ENCODE results near the gene ERC2. TPM values are rescaled to one million over a fixed set of nuclear protein-coding genes. Genes with fewer than 3 reads are reported as not detected.

ERC2 gene
- total RNA-seq, 3 donors from 2014 or later: 0.64 to 7.3 (median 1.3) TPM

- Histone ChIP-seq H3K27me3 (no peaks in the 10 kb centered on the region), H3K27ac (no peak overlapping the region), H3K4me1 (no peaks in the 10 kb centered on the region), H3K9me3 (no peaks in the 10 kb centered on the region), H3K4me3 (no peak overlapping the region), H3K36me3 (no peaks in the 10 kb centered on the region)
- no peak for DNase-seq (ENCODE audit: low spot score in 2 of 2)
- TF ChIP-seq POLR2A (IDR thresholded peaks at IDR 0.05) (no peak), POLR2AphosphoS5 (IDR thresholded peaks at IDR 0.05) (no peak), CTCF (IDR thresholded peaks at IDR 0.05) (no peak)
- intact Hi-C loops (cut with DNase I; ENCODE audit: low total_unique reads): no loop called here
Observed at GRCh38 chr3:55823001-55823400, 645.3 kb downstream of the ERC2 start.

DNA sequence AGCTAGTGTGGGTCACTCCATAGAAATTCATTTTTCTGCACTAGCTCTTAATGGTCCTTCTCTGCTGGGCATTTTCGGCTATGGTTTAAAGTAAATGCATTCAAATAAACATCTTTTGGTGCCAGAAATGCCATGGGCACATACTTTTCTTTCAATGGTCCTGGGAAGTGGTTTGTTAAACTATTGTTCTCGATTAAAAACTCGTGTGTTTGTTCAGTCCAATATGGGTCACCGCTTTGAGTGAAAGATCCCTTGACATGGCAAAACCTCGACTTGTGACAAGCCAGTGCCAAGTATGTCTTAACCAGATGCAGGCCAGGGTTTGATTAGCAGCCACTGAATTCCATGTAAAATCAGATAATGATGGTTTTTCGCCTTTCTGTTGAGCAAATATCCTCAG is 649.3 kb downstream of the ERC2 start:
- H3K27me3 ChIP-seq: no peaks in the 10 kb centered on the region
- TF ChIP-seq POLR2A (IDR thresholded peaks at IDR 0.05) (no peak), CTCF (IDR thresholded peaks at IDR 0.05) (no peak), POLR2AphosphoS5 (IDR thresholded peaks at IDR 0.05) (no peak)
- DNase-seq (ENCODE audit: low spot score in 2 of 2): no peak
- no peaks in the 10 kb centered on the region for H3K9me3 ChIP-seq
- H3K36me3 ChIP-seq: no peaks in the 10 kb centered on the region
- no peak overlapping the region for H3K27ac ChIP-seq
- H3K4me3 ChIP-seq: no peak overlapping the region
- intact Hi-C loops (cut with DNase I; ENCODE audit: low total_unique reads): no loop called here
- H3K4me1 ChIP-seq: no peaks in the 10 kb centered on the region

DNA sequence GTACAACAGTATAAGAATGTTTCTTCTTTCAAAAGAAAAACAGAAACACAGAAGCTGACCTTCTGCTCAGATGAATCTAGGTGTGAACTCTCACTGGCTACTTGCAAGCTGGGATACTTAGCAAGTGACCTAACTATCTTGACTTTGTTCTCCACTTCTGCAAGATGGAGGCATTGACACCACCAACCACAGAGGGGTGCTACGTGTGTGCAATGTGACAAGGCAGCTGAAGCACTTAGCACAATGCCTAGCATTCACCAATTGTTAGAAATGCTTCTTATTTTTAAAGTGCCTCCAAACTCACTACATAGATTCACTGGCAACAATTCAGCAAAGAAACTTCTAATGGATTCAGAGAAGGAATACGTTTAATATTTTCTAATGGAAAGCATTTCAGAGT is 649.8 kb downstream of the ERC2 start:
- no peaks in the 10 kb centered on the region for H3K36me3 ChIP-seq
- H3K27ac ChIP-seq: no peak overlapping the region
- DNase-seq (ENCODE audit: low spot score in 2 of 2): no peak
- H3K4me1 ChIP-seq: no peaks in the 10 kb centered on the region
- H3K27me3 ChIP-seq: no peaks in the 10 kb centered on the region
- no peak for TF ChIP-seq POLR2A (IDR thresholded peaks at IDR 0.05)
- TF ChIP-seq CTCF (IDR thresholded peaks at IDR 0.05): no peak
- TF ChIP-seq POLR2AphosphoS5 (IDR thresholded peaks at IDR 0.05): no peak
- H3K4me3 ChIP-seq: no peak overlapping the region
- intact Hi-C loops (cut with DNase I; ENCODE audit: low total_unique reads): no loop called here
- no peaks in the 10 kb centered on the region for H3K9me3 ChIP-seq

DNA sequence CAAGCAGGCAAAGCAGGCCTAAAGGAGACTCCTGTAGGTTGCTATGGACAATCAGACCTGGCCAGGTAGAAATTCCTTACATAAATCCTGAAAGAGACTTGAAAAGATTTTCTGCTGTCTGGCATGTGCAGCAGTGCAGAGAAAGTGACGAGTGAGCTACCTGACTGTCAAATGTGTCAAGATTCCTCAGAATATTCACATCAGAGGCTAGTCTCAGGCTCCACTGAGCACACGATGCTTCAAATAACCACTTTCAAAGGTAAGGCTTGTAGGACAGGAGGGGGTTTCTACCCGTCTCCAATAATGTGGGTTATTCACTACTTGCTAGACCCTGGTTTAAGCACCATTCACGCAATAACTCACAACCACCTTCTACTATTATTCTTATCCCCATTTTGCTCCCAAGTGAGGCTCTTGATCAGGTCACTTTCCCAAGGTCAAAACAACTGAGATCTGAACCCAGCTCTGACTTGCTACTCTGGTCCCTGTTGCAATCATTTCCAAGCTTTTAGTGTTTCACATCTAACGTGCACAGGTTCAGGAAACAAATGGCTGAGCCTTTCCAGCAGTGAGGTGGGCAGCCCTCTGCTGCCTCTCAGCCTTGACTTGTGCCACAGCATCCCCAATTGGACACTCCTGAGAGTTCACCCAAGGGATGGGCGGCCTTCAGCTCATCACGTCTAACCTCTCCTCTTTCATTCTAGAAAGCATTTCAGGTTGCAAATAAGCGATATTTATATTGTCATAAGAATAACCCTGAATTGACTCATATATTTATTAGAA is 651.3 kb downstream of the ERC2 start:
- H3K4me3 ChIP-seq: no peak overlapping the region
- TF ChIP-seq POLR2AphosphoS5 (IDR thresholded peaks at IDR 0.05): no peak
- no peak for TF ChIP-seq CTCF (IDR thresholded peaks at IDR 0.05)
- TF ChIP-seq POLR2A (IDR thresholded peaks at IDR 0.05): no peak
- no peaks in the 10 kb centered on the region for H3K4me1 ChIP-seq
- intact Hi-C loops (cut with DNase I; ENCODE audit: low total_unique reads): no loop called here
- H3K27me3 ChIP-seq: no peaks in the 10 kb centered on the region
- H3K36me3 ChIP-seq: no peaks in the 10 kb centered on the region
- no peak overlapping the region for H3K27ac ChIP-seq
- DNase-seq (ENCODE audit: low spot score in 2 of 2): no peak
- no peaks in the 10 kb centered on the region for H3K9me3 ChIP-seq

GRCh38 chr3:55815262-55815661 is 653.0 kb downstream of the ERC2 start:
- intact Hi-C loops (cut with DNase I; ENCODE audit: low total_unique reads): no loop called here
- H3K36me3 ChIP-seq: no peaks in the 10 kb centered on the region
- H3K4me3 ChIP-seq: no peak overlapping the region
- TF ChIP-seq POLR2A (IDR thresholded peaks at IDR 0.05) (no peak), POLR2AphosphoS5 (IDR thresholded peaks at IDR 0.05) (no peak), CTCF (IDR thresholded peaks at IDR 0.05) (no peak)
- no peaks in the 10 kb centered on the region for H3K27me3 ChIP-seq
- no peaks in the 10 kb centered on the region for H3K4me1 ChIP-seq
- no peak for DNase-seq (ENCODE audit: low spot score in 2 of 2)
- H3K27ac ChIP-seq: no peak overlapping the region
- H3K9me3 ChIP-seq: no peaks in the 10 kb centered on the region

Data from breast epithelium (tissue), 4 donors.